HepG2 (cell line): ENCODE measurements around the gene MYO7A. TPM values are rescaled to one million over a fixed set of nuclear protein-coding genes. Genes with fewer than 3 reads are reported as not detected.
A peak's percentile ranks its signal among the peaks of the same experiment; 100 is the strongest.

Experiments used
- ARNT2 ChIP-seq: sonication (generic); formaldehyde crosslinking; IDR thresholded peaks from 2 replicates; pipeline ENCODE4 v1.8.0; 2022; ENCODE audit warnings: mild to moderate bottlenecking, low read depth, missing genetic modification reagents, moderate library complexity
- ESRRA ChIP-seq: sonication (generic); formaldehyde crosslinking; IDR thresholded peaks from 2 replicates; pipeline ENCODE4 v1.5.1; 2020; ENCODE audit warnings: mild to moderate bottlenecking, low read depth, missing genetic modification reagents
- ETV6 ChIP-seq: sonication (generic); formaldehyde crosslinking; conservative IDR thresholded peaks from 2 replicates; pipeline ENCODE4 v1.4.0; 2020; ENCODE audit warnings: missing genetic modification reagents
- FOXA1 ChIP-seq, 2 experiments: fragments of 450-650 bp in 1 of 2; sonication (generic) in 1 of 2; formaldehyde crosslinking in 1 of 2; IDR thresholded peaks; 2 replicates each; pipeline versions ENCODE4 v1.4.0 to v1.6.1; 2016 to 2020; ENCODE audit warnings: missing genetic modification reagents in 1 of 2
- KDM4B ChIP-seq: sonication (generic); formaldehyde crosslinking; IDR thresholded peaks from 2 replicates; pipeline ENCODE4 v1.4.0; 2020; ENCODE audit warnings: missing genetic modification reagents
- MLLT10 ChIP-seq: sonication (generic); formaldehyde crosslinking; IDR thresholded peaks from 2 replicates; pipeline ENCODE4 v1.4.0; 2020; ENCODE audit warnings: missing genetic modification reagents
- NPAS2 ChIP-seq: sonication (generic); formaldehyde crosslinking; IDR thresholded peaks from 2 replicates; pipeline ENCODE4 v1.8.0; 2022; ENCODE audit warnings: mild to moderate bottlenecking, missing genetic modification reagents, borderline replicate concordance
- PCBP2 ChIP-seq: fragments of 200-400 bp; formaldehyde crosslinking; optimal IDR thresholded peaks from 2 replicates; pipeline ENCODE3; 2018; ENCODE audit warnings: low read length, low read depth; ENCODE audit not compliant: poor library complexity, severe bottlenecking
- RFXAP ChIP-seq: sonication (generic); formaldehyde crosslinking; IDR thresholded peaks from 2 replicates; pipeline ENCODE4 v1.4.0; 2020; ENCODE audit warnings: missing genetic modification reagents, borderline replicate concordance
- SAP130 ChIP-seq: IDR thresholded peaks from 2 replicates; pipeline ENCODE4 v1.6.1; 2016; ENCODE audit warnings: low read depth
- SCMH1 ChIP-seq: sonication (generic); formaldehyde crosslinking; IDR thresholded peaks from 2 replicates; pipeline ENCODE4 v1.9.0; 2021; ENCODE audit warnings: missing genetic modification reagents, mild to moderate bottlenecking, borderline replicate concordance
- SNAPC2 ChIP-seq: sonication (generic); formaldehyde crosslinking; IDR thresholded peaks from 2 replicates; pipeline ENCODE4 v1.8.1; 2022; ENCODE audit warnings: mild to moderate bottlenecking, missing genetic modification reagents
- TCF7 ChIP-seq: sonication (generic); IDR thresholded peaks from 2 replicates; pipeline ENCODE4 v1.6.1; 2016; ENCODE audit warnings: antibody characterized with exemption, low read depth
- WIZ ChIP-seq: sonication (generic); formaldehyde crosslinking; IDR thresholded peaks from 2 replicates; pipeline ENCODE4 v1.5.1; 2020; ENCODE audit warnings: mild to moderate bottlenecking, missing genetic modification reagents
- XRCC5 ChIP-seq: fragments of 200-400 bp; formaldehyde crosslinking; optimal IDR thresholded peaks from 2 replicates; pipeline ENCODE3; 2017; ENCODE audit warnings: mild to moderate bottlenecking, low read length
- YEATS4 ChIP-seq: sonication (generic); formaldehyde crosslinking; IDR thresholded peaks from 2 replicates; pipeline ENCODE4 v1.4.0; 2020; ENCODE audit warnings: missing genetic modification reagents, borderline replicate concordance
- ZNF3 ChIP-seq: IDR thresholded peaks from 2 replicates; pipeline ENCODE4 v1.7.0; 2017; ENCODE audit warnings: inconsistent platforms
- ZNF543 ChIP-seq: sonication (generic); formaldehyde crosslinking; IDR thresholded peaks from 2 replicates; pipeline ENCODE4 v1.4.0; 2020; ENCODE audit warnings: mild to moderate bottlenecking, missing genetic modification reagents
- ZNF629 ChIP-seq: sonication (generic); formaldehyde crosslinking; conservative IDR thresholded peaks from 2 replicates; pipeline ENCODE4 v1.5.0; 2020; ENCODE audit warnings: missing genetic modification reagents
- ZNF703 ChIP-seq: sonication (generic); formaldehyde crosslinking; IDR thresholded peaks from 2 replicates; pipeline ENCODE4 v1.5.1; 2020; ENCODE audit warnings: missing genetic modification reagents, mild to moderate bottlenecking, moderate library complexity, borderline replicate concordance
- ZNF879 ChIP-seq: sonication (generic); formaldehyde crosslinking; IDR thresholded peaks from 2 replicates; pipeline ENCODE4 v1.8.1; 2023; ENCODE audit warnings: missing genetic modification reagents
- polyA plus RNA-seq, 8 experiments: library from polyadenylated mRNA; depleted of rRNA in 3 of 8; stranded (reverse) in 7 of 8; unstranded in 1 of 8; fragments of >200 nt; fragmentation: Illumina TruSeq in 4 of 8; extraction: Trizol in 4 of 8; gene quantifications; 2 replicates each; pipeline versions ENCODE4 v1.2.1 to v1.2.3, GENCODE V29; 2011 to 2016; ENCODE audit warnings: low read depth in 4 of 8, missing spikeins in 1 of 8, mixed read lengths in 1 of 8; ENCODE audit not compliant: insufficient read depth in 1 of 8
- total RNA-seq, 5 experiments: library from RNA; depleted of rRNA; stranded (reverse); fragments of >200 nt; fragmentation: Illumina TruSeq; extraction: Trizol; gene quantifications; 2 replicates each; pipeline ENCODE4 v1.2.3, GENCODE V29; 2016; ENCODE audit warnings: low read depth in 1 of 5
- TF ChIP-seq, protein P1 (sequence below): sonication (generic); formaldehyde crosslinking; IDR thresholded peaks from 2 replicates; pipeline ENCODE4 v1.5.1; 2020; ENCODE audit warnings: missing genetic modification reagents, mild to moderate bottlenecking, borderline replicate concordance
- TF ChIP-seq, protein P2 (sequence below): sonication (generic); formaldehyde crosslinking; IDR thresholded peaks from 2 replicates; pipeline ENCODE4 v1.5.1; 2020; ENCODE audit warnings: mild to moderate bottlenecking, missing genetic modification reagents, moderate library complexity
- TF ChIP-seq, protein P3 (sequence below): sonication (generic); formaldehyde crosslinking; IDR thresholded peaks from 2 replicates; pipeline ENCODE4 v1.5.0; 2020; ENCODE audit warnings: mild to moderate bottlenecking, missing genetic modification reagents
- TF ChIP-seq, protein P4 (sequence below): sonication (generic); formaldehyde crosslinking; IDR thresholded peaks from 2 replicates; pipeline ENCODE4 v1.5.0; 2020; ENCODE audit warnings: missing genetic modification reagents
- TF ChIP-seq, protein P5 (sequence below): sonication (generic); formaldehyde crosslinking; IDR thresholded peaks from 2 replicates; pipeline ENCODE4 v1.8.0; 2022; ENCODE audit warnings: missing genetic modification reagents, mild to moderate bottlenecking, moderate library complexity, borderline replicate concordance

MYO7A gene
- total and polyA plus RNA-seq, 2 of the 13 experiments (the other 11 are each of a cell fraction or from before 2014, with no cell fraction given): 7.5 to 10.0 TPM

DNA sequence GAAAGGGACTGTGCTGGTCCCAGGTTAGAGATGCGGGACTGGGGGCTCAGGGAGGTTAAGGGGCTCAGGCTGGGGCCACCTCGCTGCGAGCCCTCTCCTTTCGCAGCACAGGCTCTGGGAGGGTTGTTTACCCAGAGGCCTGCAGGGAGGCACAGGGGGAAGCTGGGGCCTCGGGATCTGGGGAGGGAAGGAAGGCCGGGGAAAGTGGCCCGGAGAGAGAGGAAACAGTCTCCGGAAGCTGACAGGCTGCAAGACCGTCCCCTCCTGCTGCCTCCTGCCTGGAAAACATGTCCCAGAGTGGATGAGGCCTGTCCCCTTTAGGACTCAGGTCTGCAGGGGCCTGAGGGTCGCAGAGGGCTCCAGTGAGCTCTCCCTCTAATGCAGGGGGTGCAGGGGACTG lies 45.4 kb downstream of the MYO7A start (continued):
- TF ChIP-seq ARNT2 (CRISPR knock-in tag) (no peak), ZNF879 (CRISPR knock-in tag) (no peak), SCMH1 (no peak), RFXAP (CRISPR knock-in tag) (no peak), ZNF3 (no peak), SNAPC2 (CRISPR knock-in tag) (no peak), PCBP2 (no peak), WIZ (CRISPR knock-in tag) (no peak), ESRRA (no peak), FOXA1 (IDR thresholded peaks at IDR 0.05) (no peak), FOXA1 (CRISPR knock-in tag; IDR thresholded peaks at IDR 0.05) (peak; percentile 83), ZNF543 (CRISPR knock-in tag) (0 out of 2 replicates have a peak, but pooled peaks have one; percentile 55), SAP130 (no peak), KDM4B (no peak), TCF7 (no peak), ETV6 (CRISPR knock-in tag) (no peak), ZNF629 (CRISPR knock-in tag) (no peak), NPAS2 (no peak), ZNF703 (no peak), MLLT10 (CRISPR knock-in tag) (no peak), YEATS4 (CRISPR knock-in tag) (no peak), XRCC5 (peak; percentile 11)
- TF ChIP-seq, protein P1, sequence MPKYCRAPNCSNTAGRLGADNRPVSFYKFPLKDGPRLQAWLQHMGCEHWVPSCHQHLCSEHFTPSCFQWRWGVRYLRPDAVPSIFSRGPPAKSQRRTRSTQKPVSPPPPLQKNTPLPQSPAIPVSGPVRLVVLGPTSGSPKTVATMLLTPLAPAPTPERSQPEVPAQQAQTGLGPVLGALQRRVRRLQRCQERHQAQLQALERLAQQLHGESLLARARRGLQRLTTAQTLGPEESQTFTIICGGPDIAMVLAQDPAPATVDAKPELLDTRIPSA: no peak
- TF ChIP-seq, protein P2, sequence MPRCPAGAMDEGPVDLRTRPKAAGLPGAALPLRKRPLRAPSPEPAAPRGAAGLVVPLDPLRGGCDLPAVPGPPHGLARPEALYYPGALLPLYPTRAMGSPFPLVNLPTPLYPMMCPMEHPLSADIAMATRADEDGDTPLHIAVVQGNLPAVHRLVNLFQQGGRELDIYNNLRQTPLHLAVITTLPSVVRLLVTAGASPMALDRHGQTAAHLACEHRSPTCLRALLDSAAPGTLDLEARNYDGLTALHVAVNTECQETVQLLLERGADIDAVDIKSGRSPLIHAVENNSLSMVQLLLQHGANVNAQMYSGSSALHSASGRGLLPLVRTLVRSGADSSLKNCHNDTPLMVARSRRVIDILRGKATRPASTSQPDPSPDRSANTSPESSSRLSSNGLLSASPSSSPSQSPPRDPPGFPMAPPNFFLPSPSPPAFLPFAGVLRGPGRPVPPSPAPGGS (CRISPR knock-in tag): peak; percentile 44; the same call in 1 of the 2 replicates
- TF ChIP-seq, protein P3, sequence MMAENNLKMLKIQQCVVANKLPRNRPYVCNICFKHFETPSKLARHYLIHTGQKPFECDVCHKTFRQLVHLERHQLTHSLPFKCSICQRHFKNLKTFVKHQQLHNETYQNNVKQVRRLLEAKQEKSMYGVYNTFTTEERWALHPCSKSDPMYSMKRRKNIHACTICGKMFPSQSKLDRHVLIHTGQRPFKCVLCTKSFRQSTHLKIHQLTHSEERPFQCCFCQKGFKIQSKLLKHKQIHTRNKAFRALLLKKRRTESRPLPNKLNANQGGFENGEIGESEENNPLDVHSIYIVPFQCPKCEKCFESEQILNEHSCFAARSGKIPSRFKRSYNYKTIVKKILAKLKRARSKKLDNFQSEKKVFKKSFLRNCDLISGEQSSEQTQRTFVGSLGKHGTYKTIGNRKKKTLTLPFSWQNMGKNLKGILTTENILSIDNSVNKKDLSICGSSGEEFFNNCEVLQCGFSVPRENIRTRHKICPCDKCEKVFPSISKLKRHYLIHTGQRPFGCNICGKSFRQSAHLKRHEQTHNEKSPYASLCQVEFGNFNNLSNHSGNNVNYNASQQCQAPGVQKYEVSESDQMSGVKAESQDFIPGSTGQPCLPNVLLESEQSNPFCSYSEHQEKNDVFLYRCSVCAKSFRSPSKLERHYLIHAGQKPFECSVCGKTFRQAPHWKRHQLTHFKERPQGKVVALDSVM (CRISPR knock-in tag): peak; percentile 86
- TF ChIP-seq, protein P4, sequence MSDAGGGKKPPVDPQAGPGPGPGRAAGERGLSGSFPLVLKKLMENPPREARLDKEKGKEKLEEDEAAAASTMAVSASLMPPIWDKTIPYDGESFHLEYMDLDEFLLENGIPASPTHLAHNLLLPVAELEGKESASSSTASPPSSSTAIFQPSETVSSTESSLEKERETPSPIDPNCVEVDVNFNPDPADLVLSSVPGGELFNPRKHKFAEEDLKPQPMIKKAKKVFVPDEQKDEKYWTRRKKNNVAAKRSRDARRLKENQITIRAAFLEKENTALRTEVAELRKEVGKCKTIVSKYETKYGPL: no peak
- TF ChIP-seq, protein P5, sequence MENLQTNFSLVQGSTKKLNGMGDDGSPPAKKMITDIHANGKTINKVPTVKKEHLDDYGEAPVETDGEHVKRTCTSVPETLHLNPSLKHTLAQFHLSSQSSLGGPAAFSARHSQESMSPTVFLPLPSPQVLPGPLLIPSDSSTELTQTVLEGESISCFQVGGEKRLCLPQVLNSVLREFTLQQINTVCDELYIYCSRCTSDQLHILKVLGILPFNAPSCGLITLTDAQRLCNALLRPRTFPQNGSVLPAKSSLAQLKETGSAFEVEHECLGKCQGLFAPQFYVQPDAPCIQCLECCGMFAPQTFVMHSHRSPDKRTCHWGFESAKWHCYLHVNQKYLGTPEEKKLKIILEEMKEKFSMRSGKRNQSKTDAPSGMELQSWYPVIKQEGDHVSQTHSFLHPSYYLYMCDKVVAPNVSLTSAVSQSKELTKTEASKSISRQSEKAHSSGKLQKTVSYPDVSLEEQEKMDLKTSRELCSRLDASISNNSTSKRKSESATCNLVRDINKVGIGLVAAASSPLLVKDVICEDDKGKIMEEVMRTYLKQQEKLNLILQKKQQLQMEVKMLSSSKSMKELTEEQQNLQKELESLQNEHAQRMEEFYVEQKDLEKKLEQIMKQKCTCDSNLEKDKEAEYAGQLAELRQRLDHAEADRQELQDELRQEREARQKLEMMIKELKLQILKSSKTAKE: no peak
